GM15510 (cell line): ENCODE measurements around the gene ZNF616.

Experiments
- POLR2A ChIP-seq: IDR thresholded peaks from 3 replicates; pipeline ENCODE4 v1.6.1; 2011; ENCODE audit warnings: borderline replicate concordance; ENCODE audit not compliant: insufficient read length; ENCODE audit errors: extremely low read depth

Gene ZNF616

DNA sequence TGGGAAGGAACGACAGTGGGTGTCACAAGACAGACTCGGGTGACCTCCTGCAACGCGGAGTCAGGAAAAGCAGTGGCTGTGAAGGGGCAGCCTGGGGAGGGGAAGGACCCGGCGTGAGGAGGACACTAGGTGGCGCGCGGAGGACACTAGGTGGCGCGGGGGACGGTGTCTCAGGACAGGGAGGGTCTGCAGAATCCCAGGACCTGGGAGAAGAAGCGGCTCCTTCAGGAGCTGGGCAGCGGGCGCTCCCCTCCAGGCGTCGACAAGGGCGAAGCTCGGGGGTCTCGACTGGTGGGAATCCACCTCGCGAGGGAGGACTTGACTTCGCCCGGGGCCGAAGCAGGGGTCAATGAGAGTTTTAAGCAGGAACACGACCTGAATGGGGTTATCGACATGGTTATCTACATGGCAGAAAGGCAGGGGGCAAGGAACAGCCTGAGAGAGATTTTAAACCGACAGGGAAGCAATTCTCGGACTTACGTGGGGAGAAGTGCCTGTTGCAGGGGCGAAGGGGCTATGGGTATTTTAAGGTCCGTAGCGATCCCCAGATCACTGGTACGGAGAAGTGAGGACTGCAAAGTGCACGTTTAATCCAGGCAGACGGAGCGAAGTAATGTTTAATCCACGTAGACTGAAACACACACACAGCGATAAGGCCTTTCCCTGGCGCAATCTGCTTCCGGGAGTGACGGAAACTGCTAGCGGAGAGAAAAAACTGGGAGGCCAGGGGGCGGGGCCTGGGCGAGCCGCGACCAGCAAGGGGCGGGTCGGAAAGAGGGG, at the start of gene ZNF616:
ZNF616 (minus strand) TSS at position 687 of the 780 bp plus-strand sequence. CDS start 9,426 bp downstream, outside the sequence.
- TF ChIP-seq POLR2A: peak; percentile 59

DNA sequence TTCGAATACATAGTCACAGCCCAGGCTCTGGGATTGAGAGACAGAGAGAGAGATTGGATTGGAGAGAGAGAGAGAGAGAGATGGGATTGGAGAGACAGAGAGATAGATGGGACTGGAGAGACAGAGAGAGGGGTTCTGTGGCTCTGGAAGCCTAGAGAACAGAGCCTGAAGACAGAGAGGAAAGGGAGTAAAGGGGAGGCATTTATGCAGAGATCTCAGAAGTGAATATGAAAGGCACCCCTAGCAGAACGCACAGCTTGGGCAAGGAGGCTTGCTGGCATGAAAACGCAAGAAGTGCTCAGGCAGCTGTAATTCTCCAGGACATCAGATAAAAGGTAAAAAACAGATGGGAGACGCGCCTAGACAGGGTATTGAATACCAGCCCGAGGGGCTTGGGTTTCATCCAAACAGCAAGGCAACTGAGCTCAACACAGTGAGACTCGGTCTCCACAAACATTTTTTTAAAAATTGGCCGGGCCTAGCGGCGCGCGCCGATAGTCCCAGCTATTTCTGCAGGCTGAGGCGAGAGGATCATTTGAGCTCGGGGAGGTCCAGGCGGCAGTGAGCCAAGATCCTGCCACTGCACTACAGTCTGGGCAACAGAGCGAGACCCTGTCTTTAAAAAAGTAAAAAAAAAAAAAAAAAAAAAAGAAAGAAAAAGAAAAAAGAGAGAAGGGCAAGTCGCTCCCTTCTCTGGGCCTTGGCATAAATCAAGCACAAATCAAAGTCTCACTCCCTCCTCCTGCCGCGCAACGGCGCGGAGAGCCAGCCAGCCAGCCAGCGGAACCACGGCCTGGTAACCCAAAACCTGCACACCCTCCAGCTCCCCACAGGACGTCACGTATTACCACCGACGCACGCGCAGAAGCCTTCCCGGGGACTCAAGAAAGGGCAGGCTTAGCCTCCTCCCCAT, 49.3 kb upstream of the ZNF616 start:
- TF ChIP-seq POLR2A: peak; percentile 83

DNA sequence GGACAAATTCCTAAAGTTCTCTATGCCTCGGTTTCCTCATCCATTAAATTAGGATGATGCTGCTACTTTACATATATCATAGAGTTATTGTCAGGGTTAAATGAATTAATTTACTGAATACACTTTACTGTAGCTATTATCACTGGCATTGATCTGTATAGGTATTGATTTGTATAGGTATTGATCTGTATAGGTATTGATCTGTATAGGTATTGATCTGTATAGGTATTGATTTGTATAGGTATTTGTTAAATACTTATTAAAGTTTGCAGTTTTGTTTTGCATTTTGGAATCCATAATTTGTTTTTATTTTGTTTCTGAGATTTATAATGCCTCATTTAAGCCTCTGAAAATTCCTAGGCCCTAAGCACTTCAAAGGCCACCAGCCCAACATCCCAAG, 47.7 kb upstream of the ZNF616 start:
- no peak for TF ChIP-seq POLR2A

DNA sequence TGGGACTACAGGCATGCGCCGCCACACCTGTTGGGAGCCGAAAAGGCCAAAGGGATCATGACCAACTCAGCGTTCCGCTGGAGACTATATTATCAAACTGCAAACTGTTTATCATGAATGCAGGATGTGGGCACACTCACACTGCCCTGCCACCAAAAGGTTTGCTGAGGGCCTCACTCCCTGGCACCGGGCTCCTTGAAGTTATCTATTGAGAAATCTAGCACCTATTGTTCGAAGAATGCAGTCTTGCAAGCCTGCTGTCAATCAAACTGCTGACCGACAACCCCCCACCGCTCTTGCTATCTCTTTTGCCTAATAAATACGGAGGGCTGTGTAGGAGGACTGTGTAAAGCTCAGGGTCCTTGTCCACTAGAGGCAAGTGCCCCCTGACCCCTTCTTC, 36.8 kb upstream of the ZNF616 start:
- TF ChIP-seq POLR2A: no peak

DNA sequence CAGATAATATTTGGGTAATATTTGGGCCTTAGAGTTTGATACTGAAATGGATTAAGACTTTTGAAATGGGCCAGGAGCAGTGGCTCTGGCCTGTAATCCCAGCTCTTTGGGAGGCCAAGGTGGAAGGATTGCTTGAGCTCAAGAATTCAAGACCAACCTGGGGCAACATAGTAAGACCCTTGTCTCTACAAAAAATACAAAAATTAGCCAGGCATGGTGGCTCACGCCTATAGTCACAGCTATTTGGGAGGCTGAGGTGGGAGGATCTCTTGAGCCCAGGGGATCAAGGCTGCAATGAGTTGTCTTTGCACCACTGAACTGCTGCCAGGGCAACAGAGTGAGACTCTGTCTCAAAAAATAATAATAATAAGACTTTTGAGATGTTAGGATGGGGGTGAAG, 32.6 kb upstream of the ZNF616 start:
- TF ChIP-seq POLR2A: no peak

DNA sequence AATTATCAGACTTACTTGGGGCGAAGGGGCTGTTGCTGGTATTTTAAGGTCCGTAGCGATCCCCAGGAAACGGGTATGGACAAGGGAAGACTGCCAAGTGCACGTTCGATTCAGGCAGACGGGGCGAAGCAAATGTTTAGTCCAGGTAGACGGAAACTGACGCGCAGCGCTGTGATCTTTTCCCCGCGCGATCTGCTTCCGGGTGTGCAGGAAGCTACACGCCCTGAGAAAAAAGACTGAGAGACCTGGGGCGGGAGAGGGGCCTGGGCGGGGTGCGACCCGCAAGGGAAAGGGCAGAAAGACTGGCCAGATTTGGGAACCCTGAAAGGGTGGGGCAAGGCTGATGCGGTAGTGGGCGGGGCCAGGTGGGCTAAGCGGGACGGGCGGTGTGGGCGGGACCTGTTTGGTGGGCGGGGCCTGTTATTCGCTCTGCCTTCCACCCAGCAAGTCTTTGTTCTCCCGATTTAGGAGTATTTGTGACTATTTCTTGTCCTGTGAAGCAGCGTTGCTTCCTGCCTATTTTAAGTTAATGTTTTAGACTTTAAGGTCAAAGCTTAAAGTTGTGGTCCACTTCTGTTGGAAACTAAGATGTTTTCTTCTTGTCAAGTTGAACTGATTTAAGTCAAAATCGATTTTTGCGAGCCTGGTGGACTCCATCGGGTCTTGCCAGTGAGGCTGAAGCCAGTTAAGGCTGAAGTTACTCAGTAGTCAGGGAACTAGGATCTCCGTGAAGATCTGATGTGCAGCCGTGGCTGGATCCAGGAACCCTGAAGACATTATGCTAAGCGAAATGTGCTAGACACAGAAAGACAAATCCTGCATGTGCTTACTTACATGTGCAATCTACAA, 31.8 kb upstream of the ZNF616 start, which contains the start of gene ZNF836:
ZNF836 (minus strand) TSS at position 301 of the 849 bp plus-strand sequence. CDS start 3,549 bp downstream, outside the sequence.
- TF ChIP-seq POLR2A: peak; percentile 42

DNA sequence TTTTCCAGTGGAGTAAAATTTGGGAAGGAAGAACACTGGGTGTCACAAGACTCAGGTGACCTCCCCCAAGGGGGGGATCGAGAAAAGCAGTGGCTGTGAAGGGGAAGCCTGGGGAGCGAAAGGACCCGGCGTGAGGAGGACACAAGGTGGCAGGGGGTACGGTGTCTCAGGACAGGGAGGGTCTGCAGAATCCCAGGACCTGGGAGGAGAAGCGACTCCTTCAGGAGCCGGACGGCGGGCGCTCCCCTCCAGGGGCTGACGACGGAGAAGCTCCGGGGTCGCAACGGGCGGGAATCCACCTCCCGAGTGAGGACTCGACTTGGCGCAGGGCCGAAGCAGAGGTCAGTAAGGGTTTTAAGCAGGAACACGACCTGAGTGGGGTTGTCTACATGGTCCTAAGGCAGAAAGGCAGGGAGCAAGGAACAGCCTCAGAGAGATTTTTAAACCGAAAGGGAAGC, 31.2 kb upstream of the ZNF616 start:
- TF ChIP-seq POLR2A: no peak

DNA sequence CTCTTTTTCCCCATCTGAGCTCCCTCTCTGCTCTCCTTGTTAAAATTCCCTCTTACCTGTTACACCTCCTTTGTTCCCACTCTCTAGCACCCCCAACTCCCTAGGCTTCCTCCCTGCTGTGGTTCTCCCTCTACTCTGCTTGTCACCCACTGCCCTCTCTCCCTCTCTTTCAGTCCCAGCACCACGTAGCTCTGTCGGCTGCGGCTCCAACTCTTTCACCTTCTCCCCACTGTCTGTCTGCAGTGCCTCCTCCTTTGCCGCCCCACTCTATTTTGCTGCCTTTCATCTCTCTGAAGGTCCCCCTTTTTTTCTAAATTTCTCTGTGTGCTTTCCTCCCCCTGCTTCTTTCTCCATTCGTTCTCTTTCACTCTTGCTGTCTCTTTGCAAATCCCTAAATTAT, 30.6 kb upstream of the ZNF616 start:
- TF ChIP-seq POLR2A: no peak

DNA sequence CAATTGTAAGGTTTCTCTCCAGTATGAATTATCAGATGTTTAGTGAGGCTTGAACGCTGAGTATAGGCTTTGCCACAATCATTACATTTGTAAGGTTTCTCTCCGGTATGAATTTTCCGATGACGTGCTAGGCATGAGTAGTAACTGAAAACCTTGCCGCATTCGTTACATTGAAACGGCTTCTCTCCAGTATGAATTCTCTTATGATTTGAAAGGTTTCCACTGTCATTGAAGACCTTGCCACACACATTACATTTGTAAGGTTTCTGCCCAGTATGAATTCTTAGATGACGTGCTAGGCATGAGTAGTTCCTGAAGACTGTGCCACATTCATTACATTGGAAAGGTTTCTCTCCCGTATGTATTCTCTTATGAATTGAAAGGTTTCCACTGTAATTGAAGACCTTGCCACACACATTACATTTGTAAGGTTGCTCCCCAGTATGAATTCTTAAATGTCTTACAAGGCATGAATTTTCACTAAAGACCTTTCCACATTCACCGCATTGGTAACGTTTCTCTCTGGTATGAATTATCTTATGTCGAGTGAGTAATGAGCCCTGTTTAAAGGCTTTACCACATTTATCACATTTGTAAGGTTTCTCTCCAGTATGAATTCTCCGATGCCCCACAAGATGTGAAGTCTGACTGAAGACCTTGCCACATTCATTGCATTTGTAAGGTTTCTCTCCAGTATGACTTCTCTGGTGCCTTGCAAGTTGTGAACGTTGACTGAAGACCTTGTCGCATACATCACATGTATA, 16.0 kb upstream of the ZNF616 start:
- no peak for TF ChIP-seq POLR2A

DNA sequence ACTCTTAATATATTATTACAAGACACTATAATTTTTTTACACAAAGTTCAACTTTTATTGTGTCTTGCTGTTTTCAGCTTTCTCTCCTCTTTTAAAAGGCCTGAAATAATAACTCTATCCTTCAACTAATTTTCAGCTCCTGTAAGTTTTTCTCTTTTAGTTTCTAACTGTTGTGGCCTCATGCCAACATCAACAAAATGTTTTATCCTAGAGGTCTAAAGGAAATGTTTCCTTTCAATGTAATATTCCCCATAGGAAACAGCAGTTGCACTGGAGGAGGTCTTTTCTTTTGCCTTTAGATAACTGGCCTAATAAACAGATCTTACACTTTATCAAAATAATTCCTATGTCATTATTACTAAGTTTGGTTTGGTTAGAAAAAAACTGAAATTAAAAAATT, 8.5 kb upstream of the ZNF616 start:
- TF ChIP-seq POLR2A: no peak

DNA sequence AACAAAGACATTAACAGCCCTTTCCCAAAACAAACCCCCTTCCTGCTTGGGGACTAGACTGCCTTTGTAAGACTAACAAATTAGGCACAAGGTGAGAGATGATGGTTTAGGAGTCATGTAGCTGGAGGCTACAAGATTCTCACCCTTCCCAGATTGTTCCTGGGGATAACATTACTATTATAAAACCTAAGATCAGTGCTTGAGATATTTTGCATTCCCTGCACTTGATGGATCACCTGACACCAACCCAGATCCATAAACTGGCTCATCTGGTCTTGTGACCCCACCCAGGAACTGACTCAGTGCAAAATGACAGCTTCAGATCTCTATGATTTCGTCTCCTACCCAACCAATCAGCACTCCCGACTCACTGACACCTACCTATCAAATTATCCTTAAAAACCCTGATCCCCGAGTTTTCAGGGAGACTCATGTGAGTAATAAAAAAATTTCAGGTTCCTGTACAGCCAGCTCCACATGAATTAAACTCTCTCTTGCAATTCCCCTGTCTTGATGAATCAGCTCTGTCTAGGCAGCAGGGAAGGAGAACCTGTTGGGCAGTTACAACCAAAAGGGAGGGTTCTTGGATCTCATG, 2.4 kb upstream of the ZNF616 start:
- TF ChIP-seq POLR2A: no peak

DNA sequence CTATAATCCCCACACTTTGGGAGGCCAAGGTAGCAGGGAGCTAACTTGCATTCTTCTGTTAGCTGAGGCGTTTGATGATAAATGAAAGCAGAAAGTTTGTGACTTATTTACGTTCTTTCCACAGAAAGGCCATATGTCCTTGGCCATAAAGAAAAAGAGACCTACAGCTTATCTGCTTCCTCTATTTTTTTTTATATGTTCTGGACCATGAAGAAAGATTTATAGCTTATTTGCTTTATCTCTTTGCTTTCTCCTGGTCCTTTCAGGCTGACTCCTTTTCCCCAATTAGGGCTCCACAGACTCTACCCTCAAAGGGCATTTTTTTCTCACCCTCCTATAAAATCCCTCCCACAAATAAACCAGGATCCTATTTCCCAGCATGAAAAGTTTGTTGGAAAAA, 1.5 kb upstream of the ZNF616 start:
- TF ChIP-seq POLR2A: no peak

DNA sequence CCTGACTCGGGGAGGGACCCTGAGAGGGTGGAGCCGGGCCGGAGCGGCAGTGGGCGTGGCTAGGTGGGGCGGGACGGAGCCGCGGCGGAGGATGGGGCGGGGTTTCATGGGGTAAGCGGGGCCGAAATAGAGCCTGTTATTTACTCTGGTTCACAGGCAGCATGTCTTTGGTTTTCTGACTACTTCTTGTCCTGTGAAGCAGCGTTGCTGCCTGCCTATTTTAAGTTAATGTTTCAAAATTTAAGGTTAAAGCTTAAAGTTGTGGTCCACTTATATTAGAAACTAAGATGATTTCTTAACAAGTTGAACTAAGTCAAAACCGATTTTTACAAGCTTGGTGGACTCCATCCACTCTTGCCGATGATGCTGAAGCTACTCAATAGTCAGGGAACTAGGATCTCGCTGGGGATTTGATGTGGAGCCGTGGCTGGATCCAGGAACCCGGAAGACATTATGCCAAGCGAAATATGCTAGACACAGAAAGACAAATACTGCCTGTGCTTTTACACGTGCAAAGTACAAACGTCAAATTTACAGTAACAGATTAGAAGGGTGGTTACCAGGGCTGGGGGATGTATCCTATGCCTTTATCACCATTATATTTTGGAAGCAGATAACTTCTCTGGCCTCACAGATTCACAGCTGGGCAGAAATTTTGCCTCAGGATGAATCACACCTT, 433 bp upstream of the ZNF616 start:
- TF ChIP-seq POLR2A: no peak
